HG02588 (cell line): Measurements from ENCODE around the gene EPHA3.

Source experiments
- ATAC-seq: cut with Tn5 transposase; IDR thresholded peaks from one replicate; pipeline ENCODE4 v1.9.1; 2021; ENCODE audit warnings: mild to moderate bottlenecking, moderate library complexity; ENCODE audit not compliant: unreplicated experiment

The EPHA3 gene

DNA sequence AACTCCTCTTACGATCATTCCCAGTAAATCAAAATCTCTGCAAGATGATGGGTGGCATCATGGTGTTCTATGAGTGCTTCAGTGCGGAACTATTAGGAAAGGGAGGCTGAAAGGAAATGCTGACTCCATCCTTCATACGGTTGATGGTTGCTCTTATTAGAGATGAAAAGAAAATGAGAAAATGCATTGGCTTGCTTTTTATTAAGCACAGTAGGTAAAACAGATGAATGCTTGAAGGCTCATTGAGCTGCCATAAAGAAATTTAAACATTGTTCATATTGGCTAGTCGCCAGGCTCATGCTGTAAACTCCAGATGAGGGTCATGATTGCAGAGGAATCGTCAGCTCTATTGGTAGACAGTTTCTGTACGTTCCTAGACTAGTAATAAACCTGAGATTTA is 115.8 kb downstream of the EPHA3 start:
- no peak for ATAC-seq

DNA sequence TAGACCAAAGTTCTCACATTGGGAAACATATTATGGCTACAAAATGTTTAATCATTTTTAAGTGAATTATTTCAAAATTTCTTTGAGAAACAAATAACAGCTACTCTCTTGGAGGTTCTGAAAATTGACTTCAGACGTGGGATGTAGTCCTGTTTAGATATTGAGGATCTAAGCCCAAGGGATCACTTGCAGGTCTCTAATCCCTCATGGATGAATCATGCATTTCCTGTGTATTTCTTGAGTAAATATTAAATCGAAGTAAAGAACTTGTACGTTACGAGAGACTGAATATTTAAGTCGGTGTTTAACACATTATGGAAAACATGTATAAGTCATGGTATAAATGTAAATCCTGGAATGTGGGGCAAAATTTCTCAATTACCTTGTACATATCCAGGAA is 119.8 kb downstream of the EPHA3 start:
- ATAC-seq, result no peak

DNA sequence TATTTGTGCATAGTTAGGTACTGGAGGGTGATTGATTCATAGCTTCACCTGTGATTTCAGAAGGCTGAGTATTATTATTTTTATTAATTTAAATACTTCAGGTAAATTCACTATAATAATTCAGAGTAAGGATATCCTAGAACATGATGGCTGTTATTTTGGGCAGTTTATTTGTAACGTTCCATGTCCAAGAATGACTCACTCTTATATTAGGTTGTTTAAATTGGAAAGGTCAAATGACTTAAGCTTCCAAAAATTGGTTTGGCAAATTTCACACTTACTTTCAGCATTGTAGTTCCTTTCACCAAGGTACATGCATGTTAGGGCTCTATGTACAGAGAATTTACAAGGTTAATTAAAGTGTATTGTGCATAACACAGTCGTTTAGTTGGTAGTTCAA is 120.2 kb downstream of the EPHA3 start:
- ATAC-seq, result no peak

DNA sequence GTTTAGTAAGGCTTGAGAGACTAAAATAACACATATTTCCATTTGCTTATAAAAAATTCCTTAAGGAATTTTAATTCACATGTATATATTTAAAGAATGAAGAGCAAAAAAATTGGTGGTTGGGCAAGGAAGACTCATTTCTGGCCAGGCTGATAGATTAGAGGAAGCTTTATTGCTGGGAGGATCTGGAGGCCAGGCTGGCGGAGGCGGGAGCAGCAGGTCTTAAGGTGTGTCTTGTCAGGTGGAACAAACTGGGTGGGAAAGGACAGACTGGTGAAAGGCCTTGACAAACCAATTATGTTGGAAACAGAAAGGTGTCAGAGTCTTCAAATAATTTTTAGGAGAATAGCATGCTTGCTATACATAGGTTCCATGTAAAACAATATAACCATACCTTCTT is 124.7 kb downstream of the EPHA3 start:
- ATAC-seq, result no peak

- ATAC-seq, result no peak
These were observed 127.2 kb downstream of the EPHA3 start for GRCh38 chr3:89234620-89235019.

DNA sequence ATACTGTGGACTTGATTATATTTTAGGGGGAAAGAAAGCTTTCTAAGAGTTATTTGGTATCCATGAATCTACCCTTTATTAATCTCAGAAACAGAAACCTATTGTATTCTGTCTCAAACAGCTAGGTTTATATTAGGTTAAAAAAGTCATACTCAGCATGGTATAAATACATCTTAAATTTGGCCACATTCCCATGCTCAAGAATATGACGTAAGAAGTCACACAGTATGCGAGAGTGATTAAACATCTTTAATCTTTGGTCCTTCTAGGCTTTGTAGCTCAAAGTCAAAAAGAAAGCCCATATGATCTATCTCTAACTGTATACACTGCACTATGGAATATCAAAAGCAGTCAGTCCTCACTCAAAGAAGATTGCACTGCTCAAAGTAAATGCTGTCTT is 131.4 kb downstream of the EPHA3 start:
- no peak for ATAC-seq

DNA sequence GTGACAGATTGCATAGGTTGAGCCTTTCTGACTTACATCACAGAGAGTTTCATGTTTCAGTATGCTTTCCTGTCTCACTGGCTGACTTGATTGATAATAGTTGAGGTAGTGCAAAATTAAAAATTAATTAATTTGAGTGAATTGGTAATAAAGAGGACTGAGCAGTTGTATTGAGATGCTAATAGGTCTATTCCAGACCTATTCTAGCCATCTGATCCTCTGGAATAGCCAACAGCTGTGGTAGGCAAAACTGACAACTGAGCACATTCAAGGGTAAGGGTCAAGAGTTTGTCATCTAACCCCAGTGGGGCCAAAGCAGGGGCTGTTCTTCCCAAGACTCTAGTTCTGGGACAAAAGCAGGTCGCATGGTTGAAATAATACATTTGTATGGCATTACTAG is 132.4 kb downstream of the EPHA3 start:
- no peak for ATAC-seq

DNA sequence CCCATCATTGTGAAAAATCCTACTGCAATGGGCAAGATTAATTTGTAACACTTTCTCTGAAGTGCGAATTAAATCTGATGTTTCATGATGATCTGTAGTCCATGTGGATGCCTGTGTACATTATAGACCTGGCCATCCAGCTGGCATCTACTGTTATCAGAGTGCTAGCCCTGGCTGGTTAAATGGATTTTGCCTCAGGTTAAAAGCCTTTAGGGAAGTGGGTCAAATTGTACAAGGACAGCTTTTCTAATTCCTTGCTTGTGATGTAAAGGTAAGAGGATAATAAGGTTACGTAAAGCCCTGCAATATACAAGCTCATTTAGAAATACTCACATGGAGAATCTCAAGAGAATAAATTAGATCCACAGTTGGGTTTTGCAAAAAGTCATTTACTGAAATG is 138.2 kb downstream of the EPHA3 start:
- no peak for ATAC-seq

DNA sequence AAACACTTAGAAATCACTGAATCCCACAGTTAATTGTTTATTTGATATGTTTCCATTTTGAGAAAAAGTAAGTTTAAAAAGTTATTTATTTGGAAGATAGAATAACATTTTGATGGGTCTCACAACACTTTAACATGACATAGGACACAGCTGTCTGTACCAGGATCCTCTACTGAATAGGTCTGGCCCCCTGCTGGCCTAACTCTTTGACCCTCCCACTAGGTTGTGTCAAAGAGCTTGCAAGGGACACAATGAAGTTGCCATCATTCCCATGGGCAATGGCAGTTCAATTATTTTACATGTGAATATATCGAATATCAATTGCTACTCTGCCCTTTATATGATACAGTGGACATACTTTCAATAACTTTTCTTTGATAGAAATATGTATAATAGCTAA is 138.9 kb downstream of the EPHA3 start:
- ATAC-seq, result no peak

GRCh38 chr3:89250742-89251141 is 143.3 kb downstream of the EPHA3 start:
- ATAC-seq, result no peak

DNA sequence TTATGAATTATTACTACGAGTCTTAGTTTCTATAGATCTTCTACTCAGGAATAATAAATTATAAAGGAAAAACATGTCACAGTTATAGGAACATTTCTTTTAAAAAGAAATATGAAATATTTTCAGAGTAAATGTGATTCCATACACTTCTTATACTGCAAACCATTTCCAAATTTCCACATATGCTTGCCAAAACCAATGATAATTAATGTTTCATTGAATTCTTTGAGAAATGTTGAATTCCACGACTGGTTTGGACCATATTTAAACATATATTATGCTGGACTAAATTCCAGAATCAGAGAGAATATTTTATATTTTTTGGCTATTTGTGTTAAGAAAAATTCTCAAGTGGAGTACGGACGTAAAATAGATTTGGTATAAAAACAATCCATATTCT is 144.6 kb downstream of the EPHA3 start:
- ATAC-seq, result no peak

GRCh38 chr3:89252860-89253259 is 145.4 kb downstream of the EPHA3 start:
- no peak for ATAC-seq

- no peak for ATAC-seq
These were observed 149.0 kb downstream of the EPHA3 start for GRCh38 chr3:89256395-89256794.

DNA sequence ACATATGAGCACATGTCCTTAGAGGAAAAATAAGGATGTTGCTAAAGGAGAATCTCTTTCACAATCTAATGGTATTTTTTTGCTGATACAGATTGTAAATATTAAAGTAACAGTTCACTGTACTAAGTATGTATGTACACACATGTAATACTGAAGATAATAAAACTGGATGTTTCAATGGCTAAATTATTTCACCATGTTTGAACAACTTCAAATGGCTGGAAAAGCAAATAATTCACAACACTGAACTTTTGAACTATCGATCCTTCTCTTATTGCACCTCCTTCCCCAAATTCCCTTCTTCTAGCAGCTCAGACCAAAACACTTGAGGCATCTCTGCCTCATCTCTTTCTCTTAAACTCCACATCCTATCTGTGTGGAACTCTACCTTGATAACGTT is 149.5 kb downstream of the EPHA3 start:
- no peak for ATAC-seq

GRCh38 chr3:89260721-89261120 is 153.3 kb downstream of the EPHA3 start:
- no peak for ATAC-seq

- ATAC-seq, result no peak
These were observed 154.3 kb downstream of the EPHA3 start for GRCh38 chr3:89261673-89262072.

- ATAC-seq, result no peak
These were observed 155.0 kb downstream of the EPHA3 start for GRCh38 chr3:89262309-89262929.

GRCh38 chr3:89264037-89264560 is 156.7 kb downstream of the EPHA3 start:
- no peak for ATAC-seq

DNA sequence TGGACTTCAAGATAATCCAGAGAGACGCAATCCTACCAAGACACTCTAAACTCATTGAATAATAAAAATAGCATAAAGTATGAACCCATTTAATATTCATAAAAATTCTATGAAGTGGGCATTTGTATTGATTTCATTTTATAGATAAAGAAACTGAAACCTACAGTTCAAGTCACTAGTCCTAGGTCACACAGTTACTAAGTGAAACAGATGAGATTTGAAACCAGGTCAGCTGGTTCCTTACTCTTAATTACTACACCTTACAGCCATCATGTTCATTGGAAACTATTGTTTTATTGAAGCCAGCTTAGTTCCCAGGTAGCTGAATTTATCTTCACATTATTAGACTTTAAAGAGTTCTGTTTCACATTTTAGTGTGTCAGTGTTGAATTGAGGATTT is 158.7 kb downstream of the EPHA3 start:
- ATAC-seq, result no peak

- ATAC-seq, result no peak
These were observed 160.6 kb downstream of the EPHA3 start for GRCh38 chr3:89268059-89268458.

- ATAC-seq, result no peak
These were observed 162.8 kb downstream of the EPHA3 start for GRCh38 chr3:89270201-89270600.

DNA sequence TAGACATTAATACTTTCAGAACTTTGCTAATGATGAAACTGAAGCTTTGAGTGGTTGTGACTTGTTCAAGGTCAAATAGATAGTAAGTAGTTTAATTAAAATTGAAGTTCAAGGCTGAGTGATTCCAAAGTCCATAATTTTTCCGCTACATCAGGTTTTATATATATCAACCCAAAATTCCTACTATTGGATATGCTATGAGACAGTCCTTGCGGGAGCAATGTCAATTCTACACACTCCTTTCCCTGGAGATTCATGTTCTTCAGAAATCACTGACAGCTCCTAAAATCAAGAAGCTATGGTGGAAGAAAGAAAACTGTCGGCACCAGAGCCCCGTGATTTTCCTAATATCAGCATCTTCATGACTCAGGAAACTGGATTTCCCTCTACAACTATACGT is 167.6 kb downstream of the EPHA3 start:
- no peak for ATAC-seq

GRCh38 chr3:89276116-89276515 is 168.7 kb downstream of the EPHA3 start:
- no peak for ATAC-seq
